Cerebellar nuclear complex (tissue), 1 donor: Measurements from ENCODE around the gene MTCH2.

Experiments
- DNase-seq, 2 experiments: peaks; one replicate each; lab custom pipeline; 2025; lab: John Stamatoyannopoulos, UW

Gene MTCH2

DNA sequence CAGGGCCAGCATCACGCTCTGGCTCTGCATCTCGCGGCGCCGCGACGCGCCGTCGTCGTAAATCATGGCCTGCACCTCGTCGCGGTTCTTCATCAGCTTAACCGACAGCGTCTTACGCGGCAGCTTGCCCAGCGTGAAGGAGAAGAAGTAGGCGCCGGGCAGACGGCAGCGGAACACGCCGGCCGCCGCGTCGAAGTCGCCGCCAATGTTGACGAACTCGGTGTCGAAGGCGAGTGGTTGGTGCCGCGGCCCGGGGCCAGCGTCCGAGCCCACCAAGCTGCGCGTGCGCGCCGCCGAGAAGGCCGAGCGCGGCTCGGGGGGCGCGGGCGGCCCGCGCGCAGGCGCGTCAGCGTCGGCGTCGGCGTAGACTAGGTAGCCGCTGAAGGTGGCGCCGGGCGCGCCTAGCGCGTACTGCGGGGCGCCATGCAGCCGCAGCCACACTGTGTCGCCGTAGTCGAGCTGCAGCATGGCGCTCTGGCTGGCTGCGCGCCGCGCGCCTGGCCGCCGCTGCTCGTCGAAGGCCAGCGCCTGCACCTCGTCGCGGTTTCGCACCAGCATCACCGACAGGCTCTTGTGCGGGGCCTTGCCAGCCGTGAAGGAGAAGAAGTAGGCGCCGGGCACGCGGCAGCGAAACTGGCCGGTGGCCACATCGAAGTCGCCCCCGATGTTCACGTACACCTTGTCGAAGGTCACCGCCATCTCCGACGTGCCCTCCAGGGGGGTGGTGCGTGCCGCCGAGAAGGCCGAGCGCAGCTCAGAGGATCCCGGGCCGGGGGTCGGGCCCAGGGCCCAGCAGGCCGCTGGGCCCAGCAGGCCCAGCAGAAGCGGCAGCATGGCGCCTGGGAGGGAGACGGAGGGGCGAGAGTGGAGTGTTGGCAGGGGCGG lies 52.1 kb downstream of the MTCH2 start:
- no peak for DNase-seq

DNA sequence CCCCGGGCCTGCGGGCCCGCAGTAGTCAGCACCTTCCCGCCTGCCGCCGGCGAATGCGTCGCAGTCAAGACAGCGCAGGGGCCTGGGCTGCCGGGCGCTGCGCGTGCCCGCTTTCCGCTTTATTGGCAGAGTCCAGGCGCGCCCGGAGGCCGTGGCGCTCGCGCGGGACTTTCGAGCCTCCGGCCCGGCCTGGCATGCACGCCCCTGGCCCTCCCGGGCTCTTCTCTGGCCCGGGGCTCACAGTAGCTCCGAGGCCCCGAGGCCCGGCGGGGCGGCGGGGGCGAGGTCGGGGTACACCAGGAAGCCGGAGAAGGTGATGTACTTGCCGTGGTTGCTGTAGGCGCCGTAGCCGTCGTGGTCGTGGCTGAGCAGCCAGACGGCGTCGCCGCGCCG lies 52.8 kb downstream of the MTCH2 start:
- no peak for DNase-seq

DNA sequence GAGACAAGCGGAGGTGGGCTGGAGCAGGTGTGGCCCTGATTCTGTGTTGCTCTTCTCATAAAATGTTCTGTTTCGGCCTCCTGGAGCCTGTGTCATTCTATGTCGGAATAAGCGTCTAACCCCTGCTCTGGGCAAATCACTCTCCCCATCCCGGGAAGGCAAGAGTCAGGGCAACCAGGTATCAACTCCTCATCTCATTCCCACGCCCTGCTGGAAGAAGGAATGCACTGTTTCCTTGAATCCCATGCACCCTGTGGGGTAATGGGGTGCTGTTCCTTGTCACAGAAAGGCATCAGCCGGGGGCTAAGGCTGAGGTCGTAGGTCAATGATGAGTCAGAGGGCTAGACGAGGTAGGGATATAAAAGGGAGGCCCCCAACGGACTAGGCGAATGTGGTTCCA lies 53.2 kb downstream of the MTCH2 start:
- DNase-seq = no peak

DNA sequence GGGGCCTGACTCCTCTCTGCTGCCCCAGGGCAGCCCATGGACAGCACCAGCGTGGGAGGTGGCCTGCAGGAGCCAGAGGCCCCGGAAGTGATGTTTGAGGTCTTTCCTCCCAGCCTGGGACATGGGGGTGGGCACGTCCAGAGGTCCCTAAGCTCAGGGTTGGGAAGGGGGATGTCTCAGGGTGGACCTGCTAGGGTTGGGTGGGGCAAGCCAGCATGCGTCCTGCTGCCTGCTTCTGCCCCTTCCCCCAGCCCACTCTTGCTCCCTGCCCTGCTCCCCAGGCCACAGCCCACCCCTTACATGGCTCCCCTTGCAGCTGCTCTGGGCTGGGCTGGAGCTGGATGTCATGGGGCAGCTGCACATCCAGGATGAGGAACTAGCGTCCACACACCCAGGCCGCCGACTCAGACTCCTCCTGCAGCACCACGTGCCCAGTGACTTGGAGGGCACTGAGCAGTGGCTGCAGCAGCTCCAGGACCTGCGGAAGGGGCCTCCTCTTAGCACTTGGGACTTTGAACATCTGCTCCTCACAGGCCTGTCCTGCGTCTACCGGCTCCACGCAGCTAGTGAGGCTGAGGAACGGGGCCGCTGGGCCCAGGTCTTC lies 54.5 kb downstream of the MTCH2 start:
- DNase-seq = no peak

DNA sequence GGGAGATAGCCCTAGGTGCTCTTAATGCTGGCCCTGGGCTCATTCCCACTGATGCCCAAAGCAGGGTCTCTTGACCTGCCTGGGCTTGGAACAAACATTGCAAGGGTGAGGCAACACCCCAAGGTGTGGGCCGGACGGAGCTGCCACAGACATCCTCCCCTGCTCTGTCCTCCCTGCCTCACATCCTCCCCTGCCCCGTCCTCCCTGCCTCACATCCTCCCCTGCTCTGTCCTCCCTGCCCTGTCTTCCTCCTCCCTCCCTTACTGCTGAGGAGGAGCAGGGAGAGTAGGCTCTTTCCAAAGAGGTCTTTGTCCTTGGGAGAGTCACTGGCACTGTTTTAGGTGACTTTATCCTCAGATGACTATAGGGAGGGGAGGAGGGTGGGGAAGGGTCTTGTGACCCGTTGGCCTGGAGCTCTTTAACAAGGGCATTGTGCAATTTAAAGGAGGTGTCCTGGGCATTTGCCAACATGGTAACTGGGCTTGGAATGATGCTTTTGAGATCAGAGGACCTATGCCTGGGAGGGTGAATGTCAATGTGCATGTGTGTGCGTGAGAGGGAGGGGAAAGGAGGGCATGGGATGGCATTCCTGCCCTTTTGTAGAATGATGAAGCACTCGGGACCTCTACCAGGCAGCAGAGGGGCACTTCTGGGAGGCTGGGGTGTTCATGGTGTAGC lies 55.2 kb downstream of the MTCH2 start:
- DNase-seq = no peak

DNA sequence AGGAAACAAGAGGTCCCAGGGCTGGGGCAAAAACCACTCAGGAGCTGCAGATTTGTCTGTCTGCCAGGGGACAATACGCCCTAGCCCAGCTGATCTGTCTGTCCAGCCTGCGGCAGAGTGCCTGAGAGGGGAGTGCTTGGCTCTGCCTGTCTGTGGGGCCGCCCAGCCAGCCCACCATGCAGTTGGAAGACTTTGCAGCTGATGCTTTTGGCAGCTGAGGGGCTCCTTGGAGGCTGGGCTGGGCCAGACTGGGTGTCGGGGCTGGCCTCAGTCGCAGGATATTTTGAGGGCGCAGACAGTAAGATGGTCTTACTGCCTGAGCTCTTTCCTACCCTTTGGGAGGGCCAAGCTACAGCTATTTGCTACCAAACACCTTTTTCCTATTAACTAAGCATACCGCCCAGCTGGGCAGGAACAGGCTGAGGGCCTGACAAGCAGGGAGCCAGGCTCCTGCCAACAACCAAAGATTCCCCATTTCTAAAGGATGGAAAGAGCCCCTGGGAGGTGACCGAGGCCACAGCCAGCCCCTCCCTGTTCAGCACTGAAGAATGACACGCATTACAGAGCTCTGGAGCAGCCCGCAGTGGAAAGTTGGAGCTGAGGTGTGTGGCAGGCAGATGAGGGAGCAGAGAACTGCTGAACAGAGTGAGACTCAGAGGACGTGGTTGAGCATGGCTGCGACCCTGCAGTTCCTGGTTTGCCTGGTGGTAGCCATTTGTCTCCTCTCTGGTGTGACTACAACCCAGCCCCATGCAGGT lies 56.1 kb downstream of the MTCH2 start, which contains the start of gene FAM180B:
FAM180B (plus strand) TSS at position 581 of the 758 bp plus-strand sequence; CDS start at position 672, 91 bp downstream.
- no peak for DNase-seq

DNA sequence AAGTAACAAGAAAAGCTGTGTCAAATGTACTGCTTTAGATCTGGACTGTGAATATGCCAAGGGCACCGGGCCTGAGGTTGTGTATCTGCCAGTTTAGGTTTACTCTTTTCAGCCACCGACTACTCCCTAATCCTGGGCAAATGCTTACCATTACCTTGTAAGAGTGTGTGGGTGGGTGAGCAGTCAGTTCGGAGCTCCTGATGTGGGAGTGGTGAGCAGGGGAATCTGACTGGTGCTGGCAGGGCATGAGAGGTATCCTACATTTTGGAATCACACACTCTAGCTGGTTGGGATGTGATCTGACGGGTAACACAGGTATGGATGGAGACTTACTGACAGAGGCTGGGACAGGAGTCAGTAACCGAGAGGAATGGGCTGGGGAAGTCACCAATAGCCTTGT lies 58.5 kb downstream of the MTCH2 start:
- no peak for DNase-seq

DNA sequence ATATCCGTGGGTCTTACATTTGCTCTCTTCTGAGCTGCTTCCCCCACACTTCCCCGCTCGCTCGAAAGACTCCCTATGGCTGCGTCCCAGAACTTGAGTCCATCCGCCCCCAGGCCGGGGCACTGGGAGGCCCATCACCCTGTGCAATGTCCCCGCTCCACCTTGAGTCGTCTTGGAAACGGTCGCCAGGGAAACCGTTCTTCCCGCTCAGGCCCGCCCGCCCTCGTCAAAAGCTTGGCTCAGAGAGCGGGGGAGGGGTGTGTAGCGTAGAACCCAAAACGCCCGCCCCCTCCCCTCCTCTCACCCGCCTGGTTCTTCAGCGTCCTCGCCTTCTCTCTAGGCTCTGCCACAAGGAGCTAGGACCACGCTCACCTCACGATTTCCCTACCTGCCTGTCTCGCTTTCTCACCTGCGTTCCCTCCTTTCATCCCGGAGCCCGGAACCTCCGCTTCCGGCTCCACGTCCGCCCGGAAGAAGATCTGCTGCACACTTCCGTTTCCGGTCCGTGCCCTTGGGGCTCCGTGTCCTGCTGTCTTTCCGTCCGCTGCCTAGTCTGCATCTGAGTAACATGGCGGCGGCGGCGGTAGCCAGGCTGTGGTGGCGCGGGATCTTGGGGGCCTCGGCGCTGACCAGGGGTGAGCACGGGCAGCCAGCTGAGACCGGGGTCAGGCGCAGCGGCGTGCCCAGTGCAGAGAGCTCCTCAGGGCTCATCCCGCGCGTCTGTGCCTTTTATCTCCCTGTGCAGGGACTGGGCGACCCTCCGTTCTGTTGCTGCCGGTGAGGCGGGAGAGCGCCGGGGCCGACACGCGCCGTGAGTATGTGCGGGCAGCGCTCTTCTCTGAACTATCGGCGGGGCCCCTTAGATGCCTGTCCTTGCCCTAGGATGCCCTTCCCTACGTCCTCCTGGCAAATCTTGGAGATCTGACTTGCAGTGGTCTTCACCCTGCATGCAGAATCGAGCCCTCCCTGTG lies 63.5 kb downstream of the MTCH2 start, which contains the start of the genes KBTBD4 and NDUFS3:
KBTBD4 (minus strand) TSS at position 447 of the 971 bp plus-strand sequence; CDS start at position 428, 19 bp downstream.
NDUFS3 (plus strand) TSS at position 551 of the 971 bp plus-strand sequence; CDS start at position 569, 18 bp downstream.
- DNase-seq = peak in 1 of 2 experiments; percentile 83

DNA sequence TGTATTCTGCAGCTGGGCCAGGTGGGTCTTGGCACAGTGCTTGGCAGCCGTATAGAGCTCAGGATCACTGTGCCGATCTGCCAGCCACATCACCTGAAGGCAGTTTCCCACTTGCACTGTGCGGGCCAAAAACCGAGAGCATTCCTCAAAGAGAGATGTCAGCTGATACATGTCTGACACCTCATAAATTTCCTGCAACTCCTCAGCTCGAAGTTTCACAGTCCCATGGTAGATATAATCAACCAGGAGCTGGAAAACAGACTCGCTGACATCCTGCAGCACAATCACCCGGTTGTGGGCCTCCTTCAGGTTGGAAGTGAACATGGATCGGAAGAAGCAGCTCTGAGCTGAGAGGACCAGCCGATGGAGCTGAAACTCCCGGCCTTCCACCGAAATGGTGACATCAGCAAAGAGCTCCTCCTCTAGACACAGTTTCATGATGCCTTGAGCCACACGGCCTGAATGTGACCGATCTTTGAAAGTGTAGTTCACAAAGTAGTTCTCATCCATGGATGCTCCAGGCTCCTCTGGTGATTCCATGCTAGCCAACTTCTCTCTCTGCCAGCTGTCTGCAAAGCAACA lies 64.8 kb downstream of the MTCH2 start:
- no peak for DNase-seq

DNA sequence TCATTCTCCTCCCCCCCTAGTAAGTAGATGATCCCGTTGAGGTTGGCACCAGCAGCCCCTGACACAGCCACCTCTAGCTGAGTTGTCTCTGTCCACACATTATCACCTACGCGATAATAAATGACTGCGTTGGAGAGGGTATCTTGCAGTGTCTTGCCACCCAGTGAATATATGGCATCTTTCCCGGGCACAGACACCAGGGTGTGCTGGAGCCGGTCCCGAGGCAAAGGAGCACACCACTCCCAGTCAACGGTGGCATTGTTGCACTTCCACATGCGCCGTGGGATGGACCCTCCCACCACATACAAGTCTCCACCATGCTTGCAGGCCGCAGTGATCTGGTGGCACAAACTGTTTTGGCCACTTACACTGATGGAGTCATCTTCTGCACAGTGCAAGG lies 69.0 kb downstream of the MTCH2 start:
- no peak for DNase-seq

DNA sequence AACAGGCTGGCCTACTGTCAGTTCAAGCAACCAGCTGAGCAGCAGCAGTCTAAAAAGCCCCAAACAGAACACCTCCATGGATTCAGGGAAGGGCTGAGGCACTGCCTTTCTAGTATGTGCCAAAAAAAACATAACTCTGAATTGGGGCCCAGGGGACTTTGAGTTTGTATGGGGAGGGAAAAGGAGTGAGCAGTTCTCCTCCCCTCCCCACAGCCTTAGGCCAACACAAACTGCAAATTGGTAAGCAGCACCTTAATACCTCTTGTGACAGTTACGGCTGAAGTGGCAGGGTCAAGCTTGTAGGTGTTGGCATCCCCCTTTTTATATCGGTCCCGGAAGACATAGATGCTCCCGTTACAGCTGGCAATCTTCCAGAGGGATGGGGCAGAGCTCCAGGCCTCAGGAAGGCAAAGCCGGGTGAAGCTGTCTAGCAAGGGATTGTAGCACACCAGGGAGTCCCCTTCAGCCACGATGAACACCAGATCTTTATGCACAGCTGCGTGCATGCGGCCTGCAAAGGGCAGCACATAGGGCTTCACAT lies 69.6 kb downstream of the MTCH2 start:
- no peak for DNase-seq

DNA sequence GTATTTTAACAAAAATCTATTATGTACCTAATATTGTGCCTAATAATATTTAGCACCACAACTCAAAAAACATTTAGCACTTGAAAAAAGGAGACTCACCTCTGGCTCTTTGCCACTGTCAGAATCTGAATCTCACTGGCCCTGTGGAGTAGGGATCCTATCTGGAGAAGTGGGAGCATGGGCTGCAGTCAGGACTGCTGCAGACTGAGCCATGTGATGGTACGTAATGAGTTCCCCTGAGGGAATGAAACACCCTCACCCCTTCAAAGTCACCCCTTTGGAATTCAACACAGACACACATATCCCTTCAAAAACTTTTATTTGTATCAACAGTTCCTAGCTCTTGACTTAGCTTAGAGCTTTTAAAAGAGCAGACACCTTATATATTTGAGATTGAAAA lies 70.5 kb downstream of the MTCH2 start:
- DNase-seq = no peak

DNA sequence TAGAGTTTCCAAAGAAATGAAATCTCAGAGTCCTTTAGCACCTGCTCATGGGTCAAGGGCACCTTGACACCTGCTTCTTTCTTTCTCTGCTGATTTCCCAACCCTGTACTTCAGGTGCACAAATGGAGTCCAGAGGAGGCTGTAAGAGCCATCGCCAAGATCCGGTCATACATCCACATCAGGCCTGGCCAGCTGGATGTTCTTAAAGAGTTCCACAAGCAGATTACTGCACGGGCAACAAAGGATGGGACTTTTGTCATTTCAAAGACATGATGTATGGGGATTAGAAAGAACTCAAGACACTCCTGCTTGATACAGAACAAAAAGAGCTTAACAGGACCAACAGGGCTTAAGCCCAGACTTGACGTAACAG lies 71.0 kb downstream of the MTCH2 start:
- DNase-seq = no peak

DNA sequence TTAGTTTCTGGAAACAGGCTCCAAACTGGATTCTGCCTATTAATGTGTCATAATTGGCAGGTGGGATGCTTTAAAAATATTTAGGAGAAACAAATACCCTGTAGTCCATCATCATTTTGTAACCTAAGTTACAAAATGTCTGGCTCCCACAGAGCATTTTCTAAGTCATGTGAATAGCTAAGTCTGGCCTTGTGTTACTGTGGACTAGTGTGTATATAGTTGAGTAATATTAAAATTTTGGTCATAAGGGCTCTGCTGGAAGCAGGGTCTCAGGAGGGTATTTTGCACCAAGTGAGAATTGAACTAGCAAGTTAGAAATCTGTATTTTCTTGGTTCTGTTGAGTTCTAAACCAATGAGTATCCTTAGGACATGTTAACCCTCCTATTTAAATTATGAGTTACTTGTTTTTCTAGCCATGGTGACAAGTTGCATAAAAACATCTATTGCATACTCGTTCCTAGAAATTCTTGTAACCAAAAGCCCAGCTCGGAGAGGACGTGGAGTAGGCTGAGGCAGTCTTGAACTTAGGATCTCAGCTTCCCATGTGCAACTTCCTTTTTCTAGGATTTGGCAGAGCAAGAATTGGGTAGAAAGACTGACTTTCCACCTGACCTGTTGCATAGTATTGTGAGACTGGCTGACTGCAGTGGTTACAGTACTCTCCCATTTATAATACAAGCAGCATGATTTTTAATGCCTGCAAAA lies 71.6 kb downstream of the MTCH2 start:
- DNase-seq = no peak

DNA sequence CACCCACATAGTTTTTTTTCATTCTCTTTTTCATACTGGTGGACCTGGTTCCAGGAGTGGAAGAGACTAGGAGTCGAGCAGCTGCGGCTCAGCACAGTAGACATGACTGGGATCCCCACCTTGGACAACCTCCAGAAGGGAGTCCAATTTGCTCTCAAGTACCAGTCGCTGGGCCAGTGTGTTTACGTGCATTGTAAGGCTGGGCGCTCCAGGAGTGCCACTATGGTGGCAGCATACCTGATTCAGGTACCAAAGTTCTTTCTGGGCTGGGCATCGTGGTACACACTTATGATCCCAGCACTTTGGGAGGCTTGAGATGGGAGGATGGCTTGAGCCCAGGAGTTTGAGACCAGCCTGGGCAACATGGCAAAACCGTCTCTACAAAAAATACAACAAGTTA lies 72.7 kb downstream of the MTCH2 start:
- DNase-seq = no peak
